OCI-LY3 (cell line): ENCODE results near the gene FAHD2A.

Experiments
- H2AFZ ChIP-seq: fragments of 200-600, 300-600 bp; shearing (Covaris generic); 2 replicates; pipeline ENCODE4 v1.6.0; 2014; ENCODE audit warnings: antibody characterized with exemption, low read depth, low read length
- H3K27ac ChIP-seq: fragments of 200-600, 300-600 bp; sonication (generic); 2 replicates; pipeline ENCODE4 v1.5.1; 2014; ENCODE audit warnings: mild to moderate bottlenecking, low read length, moderate library complexity, mixed read lengths
- H3K27me3 ChIP-seq: fragments of 200-600, 300-600 bp; sonication (generic); 2 replicates; pipeline ENCODE4 v1.6.1; 2014; ENCODE audit warnings: low read depth, low read length, mixed read lengths
- H3K36me3 ChIP-seq: fragments of 200-600, 300-600 bp; sonication (generic); replicated peaks from 2 replicates; pipeline ENCODE3; 2014; ENCODE audit warnings: low read depth, low read length, mixed read lengths
- H3K4me1 ChIP-seq: fragments of 300-600, 200-600 bp; sonication (generic); 2 replicates; pipeline ENCODE4 v1.6.1; 2014; ENCODE audit warnings: low read length, mixed read lengths
- H3K4me2 ChIP-seq: fragments of 200-600, 300-600 bp; sonication (generic); 2 replicates; pipeline ENCODE4 v1.6.1; 2014; ENCODE audit warnings: low read length, mixed read lengths
- H3K4me3 ChIP-seq: fragments of 300-600, 200-600 bp; sonication (generic); 2 replicates; pipeline ENCODE4 v1.5.1; 2014; ENCODE audit warnings: antibody characterized with exemption, mild to moderate bottlenecking, low read length, moderate library complexity
- H3K79me2 ChIP-seq: fragments of 300-600, 200-600 bp; shearing (Covaris generic); 2 replicates; pipeline ENCODE4 v1.6.1; 2014; ENCODE audit warnings: mild to moderate bottlenecking, low read length, mixed read lengths
- H3K9ac ChIP-seq: fragments of 300-600, 200-600 bp; shearing (Covaris generic); 2 replicates; pipeline ENCODE4 v1.6.0; 2014; ENCODE audit warnings: mild to moderate bottlenecking, low read length, moderate library complexity
- H3K9me3 ChIP-seq: fragments of 200-600, 300-600 bp; shearing (Covaris generic); 2 replicates; pipeline ENCODE4 v1.6.1; 2014; ENCODE audit warnings: low read length, mixed read lengths; ENCODE audit not compliant: insufficient read depth
- H4K20me1 ChIP-seq: fragments of 200-600, 300-600 bp; sonication (generic); 2 replicates; pipeline ENCODE4 v1.6.1; 2016; ENCODE audit warnings: low read length, mixed read lengths; ENCODE audit not compliant: insufficient read depth
- EZH2phosphoT487 ChIP-seq: fragments of 200-600 bp; shearing (Covaris generic); IDR thresholded peaks from 2 replicates; pipeline ENCODE4 v1.6.1; 2018; ENCODE audit warnings: antibody characterized with exemption, mixed run types, low read depth
- TF ChIP-seq, protein P1 (sequence below): fragments of 200-600, 300-600 bp; sonication (generic); IDR thresholded peaks from 2 replicates; pipeline ENCODE4 v1.5.1; 2014; ENCODE audit warnings: antibody characterized with exemption, low read length, low read depth

The FAHD2A gene

DNA sequence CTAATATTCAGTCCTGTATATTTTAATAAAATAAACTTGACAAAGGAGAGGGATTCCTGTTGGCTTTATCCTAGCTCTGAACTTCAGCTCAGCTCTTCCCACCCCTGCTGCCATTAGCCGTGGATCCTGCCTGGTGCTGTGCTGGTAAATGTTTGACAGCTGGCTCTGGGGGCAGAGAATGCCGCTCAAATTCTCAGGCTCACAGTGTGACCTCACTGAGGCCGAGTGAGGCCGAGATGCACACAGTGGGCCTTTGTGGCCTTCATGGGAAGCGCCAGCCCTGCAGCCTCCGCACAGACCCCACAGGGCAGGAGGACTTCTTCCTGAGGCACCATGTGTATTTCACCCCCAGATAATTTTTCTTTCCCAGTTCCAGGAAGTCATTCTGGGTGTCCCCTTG is 16.5 kb upstream of the FAHD2A start:
- no peak overlapping the region for H3K4me3 ChIP-seq
- no peaks in the 10 kb centered on the region for H3K9me3 ChIP-seq
- no peaks in the 10 kb centered on the region for H3K79me2 ChIP-seq
- H3K27ac ChIP-seq = no peak overlapping the region
- no peaks in the 10 kb centered on the region for H3K36me3 ChIP-seq
- H3K9ac ChIP-seq = no peak overlapping the region
- H3K4me2 ChIP-seq = no peak overlapping the region
- no peaks in the 10 kb centered on the region for H3K4me1 ChIP-seq
- H2AFZ ChIP-seq = no peak overlapping the region
- H3K27me3 ChIP-seq = no peaks in the 10 kb centered on the region
- H4K20me1 ChIP-seq = no peaks in the 10 kb centered on the region
- TF ChIP-seq EZH2phosphoT487 = no peak
- TF ChIP-seq, protein P1, sequence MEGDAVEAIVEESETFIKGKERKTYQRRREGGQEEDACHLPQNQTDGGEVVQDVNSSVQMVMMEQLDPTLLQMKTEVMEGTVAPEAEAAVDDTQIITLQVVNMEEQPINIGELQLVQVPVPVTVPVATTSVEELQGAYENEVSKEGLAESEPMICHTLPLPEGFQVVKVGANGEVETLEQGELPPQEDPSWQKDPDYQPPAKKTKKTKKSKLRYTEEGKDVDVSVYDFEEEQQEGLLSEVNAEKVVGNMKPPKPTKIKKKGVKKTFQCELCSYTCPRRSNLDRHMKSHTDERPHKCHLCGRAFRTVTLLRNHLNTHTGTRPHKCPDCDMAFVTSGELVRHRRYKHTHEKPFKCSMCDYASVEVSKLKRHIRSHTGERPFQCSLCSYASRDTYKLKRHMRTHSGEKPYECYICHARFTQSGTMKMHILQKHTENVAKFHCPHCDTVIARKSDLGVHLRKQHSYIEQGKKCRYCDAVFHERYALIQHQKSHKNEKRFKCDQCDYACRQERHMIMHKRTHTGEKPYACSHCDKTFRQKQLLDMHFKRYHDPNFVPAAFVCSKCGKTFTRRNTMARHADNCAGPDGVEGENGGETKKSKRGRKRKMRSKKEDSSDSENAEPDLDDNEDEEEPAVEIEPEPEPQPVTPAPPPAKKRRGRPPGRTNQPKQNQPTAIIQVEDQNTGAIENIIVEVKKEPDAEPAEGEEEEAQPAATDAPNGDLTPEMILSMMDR = no peak

DNA sequence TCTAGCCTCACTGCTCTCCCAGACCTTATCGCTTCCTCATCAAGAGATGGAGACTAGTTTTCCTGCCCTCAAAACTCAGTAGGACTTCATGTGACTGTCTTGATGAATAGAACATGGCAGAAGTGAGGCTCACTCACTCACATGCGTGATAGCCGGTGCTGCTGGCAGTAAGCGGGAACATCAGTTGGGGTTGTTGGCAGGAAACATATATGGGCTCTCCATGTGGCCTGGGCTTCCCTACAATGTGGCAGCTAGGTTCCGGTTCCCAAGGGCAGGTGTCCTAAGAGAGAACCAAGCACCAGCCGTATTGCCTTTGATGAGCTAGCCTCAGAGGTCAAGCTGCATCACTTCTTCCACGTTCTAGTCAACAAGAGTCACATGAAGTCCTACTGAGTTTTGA is 15.2 kb upstream of the FAHD2A start:
- Histone ChIP-seq H3K27ac (no peak overlapping the region), H3K27me3 (no peaks in the 10 kb centered on the region), H3K9ac (no peak overlapping the region), H2AFZ (no peak overlapping the region), H3K9me3 (no peaks in the 10 kb centered on the region), H3K4me1 (no peaks in the 10 kb centered on the region), H4K20me1 (no peaks in the 10 kb centered on the region), H3K4me2 (no peak overlapping the region), H3K79me2 (no peaks in the 10 kb centered on the region), H3K36me3 (no peaks in the 10 kb centered on the region), H3K4me3 (no peak overlapping the region)
- TF ChIP-seq, protein P1 = no peak

DNA sequence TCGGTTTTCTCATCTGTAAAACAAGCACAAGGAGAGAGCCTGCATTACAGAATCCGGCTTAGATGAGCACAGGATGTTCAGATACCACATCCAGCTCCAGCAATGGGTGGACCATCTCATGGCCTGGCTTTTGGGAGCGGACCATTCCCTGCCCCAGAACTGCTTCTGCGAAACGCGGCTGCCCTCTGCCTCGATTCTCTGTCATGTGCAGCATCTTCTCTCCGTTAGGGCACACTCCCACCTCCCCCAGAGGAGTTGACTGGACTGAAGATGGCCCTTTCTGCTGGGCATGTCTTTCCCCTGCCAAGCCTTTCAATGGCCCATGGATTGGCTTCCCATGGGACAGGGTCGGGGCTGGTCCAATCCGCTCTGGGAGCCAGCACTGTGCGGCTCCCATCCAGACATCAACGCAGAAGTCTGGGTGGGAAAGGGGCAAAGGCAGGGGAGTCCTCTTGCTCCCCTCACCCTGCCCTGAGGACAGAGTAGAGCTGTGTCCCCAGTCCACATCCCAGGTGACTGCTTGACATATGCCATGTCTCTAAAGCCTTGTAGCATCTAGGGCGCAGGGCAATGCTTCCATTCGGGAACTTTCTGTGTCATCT is 14.3 kb upstream of the FAHD2A start:
- H3K4me3 ChIP-seq = no peak overlapping the region
- no peaks in the 10 kb centered on the region for H3K79me2 ChIP-seq
- H3K27ac ChIP-seq = no peak overlapping the region
- H3K4me1 ChIP-seq = no peaks in the 10 kb centered on the region
- H3K9ac ChIP-seq = no peak overlapping the region
- no peaks in the 10 kb centered on the region for H4K20me1 ChIP-seq
- TF ChIP-seq, protein P1 = no peak
- no peak for TF ChIP-seq EZH2phosphoT487
- no peaks in the 10 kb centered on the region for H3K27me3 ChIP-seq
- no peaks in the 10 kb centered on the region for H3K36me3 ChIP-seq
- H3K4me2 ChIP-seq = no peak overlapping the region
- 0 out of 2 replicates have a peak overlapping the region, but pooled peaks have one; percentile 97 for H2AFZ ChIP-seq
- no peaks in the 10 kb centered on the region for H3K9me3 ChIP-seq

DNA sequence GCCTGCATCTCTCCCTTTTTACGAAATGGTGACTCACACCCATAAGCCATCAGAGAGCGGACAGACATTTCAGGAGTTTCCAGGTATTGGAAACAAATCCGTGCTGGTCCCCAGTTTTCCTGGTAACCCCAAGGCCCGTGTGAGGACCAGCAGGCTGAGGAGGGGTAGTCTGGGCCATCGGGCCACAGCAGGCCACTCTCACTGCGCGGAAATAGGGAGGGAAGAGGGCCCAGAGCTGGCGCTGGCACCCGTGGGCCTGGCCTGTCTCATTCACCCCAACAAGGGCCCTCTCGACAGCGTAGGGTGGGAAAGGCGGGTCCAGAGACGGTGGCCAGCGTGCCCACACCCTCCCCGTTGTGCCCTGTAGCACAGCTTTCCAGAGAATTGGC is 13.7 kb upstream of the FAHD2A start:
- H3K79me2 ChIP-seq = no peaks in the 10 kb centered on the region
- no peaks in the 10 kb centered on the region for H3K9me3 ChIP-seq
- H3K4me2 ChIP-seq = peak overlapping the region; percentile 32
- H3K9ac ChIP-seq = no peak overlapping the region
- no peaks in the 10 kb centered on the region for H3K36me3 ChIP-seq
- H3K27me3 ChIP-seq = no peaks in the 10 kb centered on the region
- H3K4me1 ChIP-seq = no peaks in the 10 kb centered on the region
- TF ChIP-seq, protein P1 = no peak
- no peak for TF ChIP-seq EZH2phosphoT487
- H4K20me1 ChIP-seq = no peaks in the 10 kb centered on the region
- H2AFZ ChIP-seq = peak overlapping the region; percentile 97
- no peak overlapping the region; the same call in 1 of the 2 replicates for H3K4me3 ChIP-seq
- H3K27ac ChIP-seq = no peak overlapping the region
